Naive thymus-derived CD8-positive, alpha-beta T cell (primary cell): ENCODE measurements around the gene MACROD2. TPM values are rescaled to one million over a fixed set of nuclear protein-coding genes. Genes with fewer than 3 reads are reported as not detected.
"Not testable (repeated sequence)": the region's sequence is repeated elsewhere in the genome, so short reads cannot be mapped to it uniquely, and the experiment has no call there.

Source experiments
- ATAC-seq, 2 donors: fragments of 150-1000 bp; cut with Tn5 transposase in 1 of 2; sonication (Bioruptor Pico), chemical (Tn5 transposase) in 1 of 2; 1 replicate in 1 of 2; 2 replicates in 1 of 2; pipeline ENCODE4 v1.10.0; 2021; ENCODE audit warnings: mild to moderate bottlenecking in 2 of 2, moderate library complexity in 2 of 2
- POLR2A ChIA-PET: fragments of 350-600 bp; sonication (Branson Sonifier 250); formaldehyde crosslinking; loops from one replicate; lab custom pipeline; 2021; ENCODE audit warnings: antibody characterized with exemption; lab: Charles Lee
- DNase-seq, 10 donors: peaks; one replicate each; pipeline versions ENCODE4 v3.0.0 to v3.0.0-alpha.2; 2020 to 2022
- H3K27ac Mint-ChIP-seq, 10 donors: one replicate each; pipeline ENCODE4 v1.8.0; 2020 to 2022; ENCODE audit warnings: mild to moderate bottlenecking in 10 of 10, mixed read lengths in 10 of 10, moderate library complexity in 4 of 10, inconsistent platforms in 1 of 10
- H3K27me3 Mint-ChIP-seq, 5 donors: one replicate each; pipeline ENCODE4 v1.8.0; 2021 to 2022; ENCODE audit warnings: mixed read lengths in 5 of 5
- H3K36me3 Mint-ChIP-seq, 3 donors: one replicate each; pipeline ENCODE4 v1.8.0; 2020 to 2022; ENCODE audit warnings: mixed read lengths in 3 of 3, mild to moderate bottlenecking in 2 of 3, inconsistent platforms in 1 of 3
- H3K4me1 Mint-ChIP-seq, 4 donors: one replicate each; pipeline ENCODE4 v1.8.0; 2021 to 2022; ENCODE audit warnings: mixed read lengths in 4 of 4
- H3K4me3 Mint-ChIP-seq, 10 donors: one replicate each; pipeline ENCODE4 v1.8.0; 2020 to 2022; ENCODE audit warnings: mild to moderate bottlenecking in 10 of 10, mixed read lengths in 10 of 10, moderate library complexity in 6 of 10, inconsistent platforms in 1 of 10
- H3K9me3 Mint-ChIP-seq, 9 donors: one replicate each; pipeline ENCODE4 v1.8.0; 2020 to 2022; ENCODE audit warnings: mixed read lengths in 9 of 9, mild to moderate bottlenecking in 3 of 9, inconsistent platforms in 1 of 9, moderate library complexity in 1 of 9
- polyA plus RNA-seq, 3 donors: library from polyadenylated mRNA; unstranded; fragments of 300-500 nt; fragmentation: Illumina TruSeq; gene quantifications; one replicate each; pipeline ENCODE4 v1.2.3, GENCODE V29; 2021
- total RNA-seq, 8 experiments: library from RNA in 2 of 8; stranded (reverse) in 2 of 8; gene quantifications; one replicate each; pipeline ENCODE4 v1.2.3 and lab custom pipeline; 2021 to 2026

The MACROD2 gene
- total and polyA plus RNA-seq, 5 experiments from 2014 or later, result 0.18 to 1.1 (median 0.60) TPM; not detected in 2

GRCh38 chr20:14203657-14204056 is 208.3 kb downstream of the MACROD2 start:
- H3K4me1 Mint-ChIP-seq, result no peaks in the 10 kb centered on the region
- DNase-seq (no peak), ATAC-seq (no peak)
- H3K27ac Mint-ChIP-seq, result no peak overlapping the region
- POLR2A ChIA-PET, result no interaction called here
- H3K27me3 Mint-ChIP-seq, result no peaks in the 10 kb centered on the region
- H3K9me3 Mint-ChIP-seq, result peaks cover 0 to 9% (median 5%) of the 10 kb centered on the region in 9 donors
- H3K4me3 Mint-ChIP-seq, result no peak overlapping the region
- no peaks in the 10 kb centered on the region for H3K36me3 Mint-ChIP-seq

DNA sequence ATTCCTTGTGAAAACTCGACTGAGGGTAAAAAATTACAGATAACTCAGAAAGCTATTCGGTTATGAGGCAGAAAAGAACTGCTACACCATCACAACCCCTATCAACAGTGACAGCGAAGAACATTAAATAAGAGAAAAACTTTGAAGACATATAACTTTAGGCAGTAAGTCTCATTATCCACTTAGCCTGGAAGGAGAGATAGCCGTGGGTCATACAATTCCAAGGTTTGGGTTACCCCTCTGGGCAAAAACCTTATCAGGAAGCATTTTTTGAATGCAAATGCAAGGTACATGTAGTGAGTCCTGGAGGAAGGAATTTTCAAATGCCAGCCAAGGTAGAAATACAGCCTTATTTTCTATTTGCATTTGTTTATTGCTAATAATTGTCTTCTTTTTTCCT is 212.3 kb downstream of the MACROD2 start:
- ATAC-seq, result no peak
- no peaks in the 10 kb centered on the region for H3K27me3 Mint-ChIP-seq
- no peaks in the 10 kb centered on the region for H3K4me1 Mint-ChIP-seq
- H3K4me3 Mint-ChIP-seq, result no peak overlapping the region
- no peak for DNase-seq
- H3K36me3 Mint-ChIP-seq, result no peaks in the 10 kb centered on the region
- no peak overlapping the region for H3K27ac Mint-ChIP-seq
- POLR2A ChIA-PET, result no interaction called here
- H3K9me3 Mint-ChIP-seq, result peaks cover 0 to 7% (median 3%) of the 10 kb centered on the region in 9 donors

GRCh38 chr20:14208956-14209355 is 213.6 kb downstream of the MACROD2 start:
- Mint-ChIP-seq H3K27ac (no peak overlapping the region), H3K4me3 (no peak overlapping the region), H3K4me1 (no peaks in the 10 kb centered on the region), H3K9me3 (peaks cover 0 to 6% (median 0%) of the 10 kb centered on the region in 9 donors), H3K36me3 (no peaks in the 10 kb centered on the region), H3K27me3 (no peaks in the 10 kb centered on the region)
- ATAC-seq, result no peak
- POLR2A ChIA-PET, result no interaction called here
- no peak for DNase-seq

- H3K27me3 Mint-ChIP-seq, result no peaks in the 10 kb centered on the region
- ATAC-seq, result no peak
These were observed 214.8 kb downstream of the MACROD2 start for GRCh38 chr20:14210146-14210545.

GRCh38 chr20:14214046-14214445 is 218.7 kb downstream of the MACROD2 start:
- Mint-ChIP-seq H3K36me3 (no peaks in the 10 kb centered on the region), H3K9me3 (peaks cover 0 to 18% (median 4%) of the 10 kb centered on the region in 9 donors), H3K4me3 (no peak overlapping the region), H3K27me3 (no peaks in the 10 kb centered on the region), H3K4me1 (no peaks in the 10 kb centered on the region), H3K27ac (no peak overlapping the region)
- POLR2A ChIA-PET, result no interaction called here
- ATAC-seq, result no peak
- DNase-seq, result no peak

More at GRCh38 chr20:14210146-14210545, 214.8 kb downstream of the MACROD2 start:
- no peak for DNase-seq
- Mint-ChIP-seq H3K9me3 (peaks cover 0 to 6% (median 0%) of the 10 kb centered on the region in 9 donors), H3K4me3 (no peak overlapping the region), H3K4me1 (no peaks in the 10 kb centered on the region), H3K36me3 (no peaks in the 10 kb centered on the region), H3K27ac (no peak overlapping the region)
- POLR2A ChIA-PET, result no interaction called here

DNA sequence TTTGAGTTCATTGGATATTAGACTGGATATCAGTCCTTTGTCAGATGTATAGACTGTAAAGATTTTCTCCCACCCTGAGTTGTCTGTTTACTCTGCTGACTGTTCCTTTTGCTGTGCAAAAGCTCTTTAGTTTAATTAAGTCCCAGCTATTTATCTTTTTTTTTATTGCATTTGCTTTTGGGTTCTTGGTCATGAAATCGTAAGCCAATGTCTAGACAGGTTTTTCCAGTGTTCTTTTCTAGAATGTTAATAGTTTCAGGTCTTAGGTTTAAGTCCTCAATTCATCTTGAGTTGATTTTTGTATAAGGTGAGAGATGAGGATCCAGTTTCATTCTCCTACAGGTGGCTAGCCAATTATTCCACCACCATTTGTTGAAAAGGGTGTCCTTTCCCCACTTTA is 220.6 kb downstream of the MACROD2 start:
- not testable (repeated sequence) for H3K27ac Mint-ChIP-seq, H3K4me3 Mint-ChIP-seq

GRCh38 chr20:14219801-14220461 is 224.6 kb downstream of the MACROD2 start:
- no peak for DNase-seq

More for the DNA sequence above, 220.6 kb downstream of the MACROD2 start:
- DNase-seq, POLR2A ChIA-PET, H3K36me3 Mint-ChIP-seq, H3K4me1 Mint-ChIP-seq, H3K27me3 Mint-ChIP-seq, ATAC-seq: not testable (repeated sequence)
- peaks cover 0 to 25% (median 6%) of the 10 kb centered on the region in 9 donors for H3K9me3 Mint-ChIP-seq

DNA sequence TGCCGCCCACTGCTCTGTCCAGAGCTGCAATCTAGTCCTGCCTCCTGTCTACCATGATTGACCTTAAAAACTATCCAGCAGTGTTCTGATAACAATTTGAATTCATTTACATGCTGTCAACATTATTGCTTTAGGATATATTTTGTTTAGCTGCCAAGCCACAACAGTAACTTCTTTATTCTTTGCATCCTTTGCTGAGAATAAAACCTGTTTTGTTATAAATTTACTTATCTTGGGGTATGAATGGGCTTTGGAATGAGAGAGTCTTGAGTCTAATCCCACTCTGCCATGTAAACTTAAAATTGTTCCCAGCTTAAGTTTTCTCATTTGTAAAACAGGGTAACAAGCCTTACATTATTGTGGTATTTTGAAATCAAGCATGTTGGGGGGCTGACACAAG is 225.7 kb downstream of the MACROD2 start:
- DNase-seq (no peak), ATAC-seq (no peak)
- Mint-ChIP-seq H3K9me3 (peaks cover 0 to 36% (median 12%) of the 10 kb centered on the region in 9 donors), H3K4me1 (no peaks in the 10 kb centered on the region), H3K27me3 (peaks cover 0 to 4% (median 3%) of the 10 kb centered on the region in 5 donors), H3K36me3 (no peaks in the 10 kb centered on the region), H3K27ac (no peak overlapping the region), H3K4me3 (no peak overlapping the region)
- POLR2A ChIA-PET, result no interaction called here

More at GRCh38 chr20:14219801-14220461, 224.6 kb downstream of the MACROD2 start:
- H3K27ac Mint-ChIP-seq, result peak overlapping the region in 1 of 10 donors; percentile 40
- no peak for ATAC-seq
- H3K27me3 Mint-ChIP-seq, result peaks cover 0 to 1% (median 0%) of the 10 kb centered on the region in 5 donors
- no peaks in the 10 kb centered on the region for H3K4me1 Mint-ChIP-seq
- POLR2A ChIA-PET, result no interaction called here
- no peaks in the 10 kb centered on the region for H3K36me3 Mint-ChIP-seq
- peaks cover 0 to 36% (median 9%) of the 10 kb centered on the region in 9 donors for H3K9me3 Mint-ChIP-seq
- no peak overlapping the region for H3K4me3 Mint-ChIP-seq

GRCh38 chr20:14223806-14224205 is 228.5 kb downstream of the MACROD2 start:
- Mint-ChIP-seq H3K4me1 (no peaks in the 10 kb centered on the region), H3K36me3 (no peaks in the 10 kb centered on the region), H3K9me3 (peaks cover 0 to 21% (median 7%) of the 10 kb centered on the region in 9 donors), H3K27ac (peak overlapping the region in 1 of 10 donors; percentile 56), H3K4me3 (no peak overlapping the region), H3K27me3 (peaks cover 0 to 5% (median 4%) of the 10 kb centered on the region in 5 donors)
- DNase-seq, result no peak
- no peak for ATAC-seq
- POLR2A ChIA-PET, result no interaction called here

DNA sequence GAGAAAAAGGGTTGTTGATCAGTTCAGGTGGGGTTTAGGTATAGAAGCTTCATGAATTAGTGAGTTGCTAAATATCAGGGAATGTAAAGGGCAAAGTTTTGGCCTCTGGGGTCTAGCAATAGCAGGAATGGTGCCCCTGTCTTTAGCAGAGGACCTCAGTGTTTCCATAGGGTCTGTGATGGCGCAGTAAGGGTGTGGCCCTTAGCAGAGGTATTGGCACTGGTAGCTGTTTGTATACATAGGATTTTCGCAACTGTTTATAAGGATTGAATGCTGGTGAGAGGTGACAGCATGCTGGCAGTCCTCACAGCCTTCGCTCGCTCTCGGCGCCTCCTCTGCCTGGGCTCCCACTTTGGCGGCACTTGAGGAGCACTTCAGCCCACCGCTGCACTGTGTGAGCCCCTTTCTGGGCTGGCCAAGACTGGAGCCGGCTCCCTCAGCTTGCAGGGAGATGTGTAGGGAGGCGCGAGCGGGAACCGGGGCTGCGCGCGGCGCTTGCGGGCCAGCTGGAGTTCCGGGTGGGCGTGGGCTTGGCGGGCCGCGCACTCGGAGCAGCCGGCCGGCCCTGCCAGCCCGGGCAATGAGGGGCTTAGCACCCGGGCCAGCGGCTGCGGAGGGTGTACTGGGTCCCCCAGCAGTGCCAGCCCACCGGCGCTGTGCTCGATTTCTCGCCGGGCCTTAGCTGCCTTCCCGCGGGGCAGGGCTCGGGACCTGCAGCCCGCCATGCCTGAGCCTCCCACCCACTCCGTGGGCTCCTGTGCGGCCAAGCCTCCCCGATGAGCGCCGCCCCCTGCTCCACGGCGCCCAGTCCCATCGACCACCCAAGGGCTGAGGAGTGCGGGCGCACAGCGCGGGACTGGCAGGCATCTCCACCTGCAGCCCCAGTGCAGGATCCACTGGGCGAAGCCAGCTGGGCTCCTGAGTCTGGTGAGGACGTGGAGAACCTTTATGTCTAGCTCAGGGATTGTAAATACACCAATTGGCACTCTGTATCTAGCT is 231.0 kb downstream of the MACROD2 start:
- H3K9me3 Mint-ChIP-seq, result peaks cover 0 to 21% (median 6%) of the 10 kb centered on the region in 9 donors
- H3K4me3 Mint-ChIP-seq, H3K36me3 Mint-ChIP-seq, H3K27ac Mint-ChIP-seq, ATAC-seq, DNase-seq, H3K27me3 Mint-ChIP-seq, POLR2A ChIA-PET, H3K4me1 Mint-ChIP-seq: not testable (repeated sequence)

GRCh38 chr20:14232650-14233049 is 237.3 kb downstream of the MACROD2 start:
- POLR2A ChIA-PET, result no interaction called here
- no peak overlapping the region for H3K27ac Mint-ChIP-seq
- ATAC-seq (no peak), DNase-seq (no peak)
- H3K9me3 Mint-ChIP-seq, result peaks cover 0 to 18% (median 4%) of the 10 kb centered on the region in 9 donors
- H3K27me3 Mint-ChIP-seq, result no peaks in the 10 kb centered on the region
- H3K36me3 Mint-ChIP-seq, result no peaks in the 10 kb centered on the region
- no peaks in the 10 kb centered on the region for H3K4me1 Mint-ChIP-seq
- no peak overlapping the region for H3K4me3 Mint-ChIP-seq

GRCh38 chr20:14234666-14235295 is 239.5 kb downstream of the MACROD2 start:
- POLR2A ChIA-PET, result no interaction called here
- no peak for ATAC-seq

More at GRCh38 chr20:14234666-14235295, 239.5 kb downstream of the MACROD2 start:
- Mint-ChIP-seq H3K27me3 (no peaks in the 10 kb centered on the region), H3K36me3 (no peaks in the 10 kb centered on the region), H3K4me3 (no peak overlapping the region), H3K9me3 (peaks cover 0 to 17% (median 6%) of the 10 kb centered on the region in 9 donors), H3K27ac (no peak overlapping the region), H3K4me1 (no peaks in the 10 kb centered on the region)
- no peak for DNase-seq
